Measurements from ENCODE around the gene ANKRD34A. TPM values are rescaled to one million over a fixed set of nuclear protein-coding genes. Genes with fewer than 3 reads are reported as not detected.

The ANKRD34A gene
- total and polyA plus RNA-seq, 12 donors = 0.66 to 1.7 (median 1.0) TPM

- ATAC-seq (peak in 4 of 8 donors; percentile 0 to 2 (median 1)), DNase-seq (no peak)
- Histone ChIP-seq H3K4me1 (peaks cover 47 to 94% (median 72%) of the 10 kb centered on the region in 9 donors), H3K36me3 (no peaks in the 10 kb centered on the region), H3K9me3 (no peaks in the 10 kb centered on the region), H3K27me3 (no peaks in the 10 kb centered on the region), H3K4me3 (peak overlapping the region in 9 of 10 donors; percentile 4 to 43 (median 37)), H3K27ac (peak overlapping the region; percentile 92 to 97 (median 95))
- intact Hi-C loops (cut with DNase I) = no loop called here
- WGBS, 2 donors = 16 to 25% methylated on average over 2 of the region's 2 CpGs
- TF ChIP-seq CTCF (IDR thresholded peaks at IDR 0.05) = no peak
These were observed 20.7 kb upstream of the ANKRD34A start for GRCh38 chr1:145985129-145985501.

GRCh38 chr1:145983960-145984830, 19.8 kb upstream of the ANKRD34A start:
- Histone ChIP-seq H3K4me3 (peak overlapping the region in 3 of 10 donors; percentile 5 to 39 (median 21)), H3K4me1 (peaks cover 49 to 97% (median 76%) of the 10 kb centered on the region in 9 donors), H3K27me3 (no peaks in the 10 kb centered on the region), H3K9me3 (no peaks in the 10 kb centered on the region), H3K27ac (peak overlapping the region; percentile 92 to 97 (median 95)), H3K36me3 (no peaks in the 10 kb centered on the region)
- intact Hi-C loops (cut with DNase I) = no loop called here
- TF ChIP-seq CTCF (IDR thresholded peaks at IDR 0.05) = no peak
- DNase-seq = no peak
- 86% methylated on average over 12 of the region's 12 CpGs for WGBS, 2 donors
- ATAC-seq = no peak

GRCh38 chr1:145983206-145983675, 18.9 kb upstream of the ANKRD34A start:
- WGBS, 2 donors = 35 to 54% methylated on average over 1 of the region's 1 CpG
- no peak overlapping the region for H3K4me3 ChIP-seq
- TF ChIP-seq CTCF (IDR thresholded peaks at IDR 0.05) = no peak
- no peaks in the 10 kb centered on the region for H3K9me3 ChIP-seq
- no peak for DNase-seq
- peak in 2 of 8 donors; percentile 1 to 10 for ATAC-seq
- peaks cover 56 to 100% (median 86%) of the 10 kb centered on the region in 9 donors for H3K4me1 ChIP-seq
- intact Hi-C loops (cut with DNase I) = no loop called here
- H3K27me3 ChIP-seq = no peaks in the 10 kb centered on the region
- H3K27ac ChIP-seq = peak overlapping the region; percentile 90 to 97 (median 94)
- H3K36me3 ChIP-seq = no peaks in the 10 kb centered on the region

- intact Hi-C loops (cut with DNase I) = no loop called here
- peak in 3 of 8 donors; percentile 4 to 8 (median 7) for ATAC-seq
- Histone ChIP-seq H3K36me3 (no peaks in the 10 kb centered on the region), H3K4me3 (peak overlapping the region in 1 of 10 donors; percentile 14), H3K9me3 (no peaks in the 10 kb centered on the region), H3K4me1 (peaks cover 62 to 100% (median 96%) of the 10 kb centered on the region in 9 donors), H3K27me3 (no peaks in the 10 kb centered on the region), H3K27ac (peak overlapping the region; percentile 90 to 97 (median 94))
- DNase-seq = peak in 1 of 2 donors; percentile 74
- 38 to 42% methylated on average over 6 of the region's 6 CpGs for WGBS, 2 donors
- TF ChIP-seq CTCF (IDR thresholded peaks at IDR 0.05) = no peak
These were observed 17.8 kb upstream of the ANKRD34A start for GRCh38 chr1:145982010-145982723.

Data from heart right ventricle (tissue), 16 donors.